ENCODE data around the gene ITGBL1.

DNA sequence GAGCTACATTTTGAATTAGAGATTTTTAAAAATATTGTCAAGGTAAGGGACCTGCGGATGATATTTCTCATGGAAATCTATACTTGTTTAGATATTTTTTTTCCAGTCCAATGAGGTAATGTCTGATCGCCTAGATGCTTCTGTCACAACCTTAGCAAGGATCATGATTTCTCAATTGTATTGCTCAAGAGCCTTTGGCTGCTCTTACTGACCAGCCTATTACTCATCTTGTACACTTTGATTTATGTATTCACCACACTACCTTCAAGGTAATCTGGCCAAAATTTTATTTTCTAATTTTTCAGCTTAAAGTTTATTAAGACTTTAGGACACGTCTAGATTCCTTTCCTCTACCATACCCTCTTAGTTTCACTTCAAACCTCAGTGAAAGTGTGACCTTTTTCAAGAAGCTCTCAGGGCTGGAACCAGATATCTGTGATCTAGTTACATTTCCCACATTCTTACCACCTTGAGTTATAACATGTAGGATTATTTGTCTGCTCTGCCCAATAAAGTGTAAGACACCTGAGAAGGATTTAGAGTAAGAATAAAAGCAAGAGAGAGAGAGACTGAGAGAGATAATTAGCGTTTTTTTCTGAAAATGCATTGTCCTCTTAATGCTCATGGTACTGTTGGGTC is 197.1 kb downstream of the ITGBL1 start:
- TF ChIP-seq HDGF (IDR thresholded peaks at IDR 0.05; ENCODE audit: borderline replicate concordance) (no peak), FOXM1 (IDR thresholded peaks at IDR 0.05; ENCODE audit: borderline replicate concordance) (no peak), TARDBP (IDR thresholded peaks at IDR 0.05) (no peak), BHLHE40 (IDR thresholded peaks at IDR 0.05; ENCODE audit: borderline replicate concordance) (no peak), ZNF384 (IDR thresholded peaks at IDR 0.05) (no peak), ARNT (IDR thresholded peaks at IDR 0.05) (no peak), ELF4 (IDR thresholded peaks at IDR 0.05) (no peak)
